ENCODE data around the gene USP10. TPM values are rescaled to one million over a fixed set of nuclear protein-coding genes. Genes with fewer than 3 reads are reported as not detected.

Gene USP10
- total RNA-seq, 1 donor from 2014 or later, result 111 TPM

DNA sequence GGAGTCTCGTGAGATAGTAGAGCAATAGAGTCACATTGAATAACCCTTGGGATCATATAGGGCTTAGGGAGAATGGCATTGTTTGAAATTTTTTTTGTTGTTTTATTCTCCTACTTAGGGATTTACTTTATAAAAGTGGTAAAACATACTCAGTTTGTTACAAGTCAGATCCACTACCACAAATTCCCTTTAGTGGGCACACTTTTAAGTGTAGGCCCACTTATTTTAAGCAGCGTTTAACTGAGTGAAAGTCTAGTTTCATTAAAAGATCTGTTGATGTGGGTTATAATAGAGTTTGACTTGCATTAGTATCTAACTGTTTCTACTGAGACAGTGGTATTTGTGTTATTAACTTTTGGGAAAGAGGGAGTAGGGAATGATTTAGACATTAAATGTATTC is 49.3 kb downstream of the USP10 start:
- intact Hi-C loops (cut with micrococcal nuclease), result no loop called here

DNA sequence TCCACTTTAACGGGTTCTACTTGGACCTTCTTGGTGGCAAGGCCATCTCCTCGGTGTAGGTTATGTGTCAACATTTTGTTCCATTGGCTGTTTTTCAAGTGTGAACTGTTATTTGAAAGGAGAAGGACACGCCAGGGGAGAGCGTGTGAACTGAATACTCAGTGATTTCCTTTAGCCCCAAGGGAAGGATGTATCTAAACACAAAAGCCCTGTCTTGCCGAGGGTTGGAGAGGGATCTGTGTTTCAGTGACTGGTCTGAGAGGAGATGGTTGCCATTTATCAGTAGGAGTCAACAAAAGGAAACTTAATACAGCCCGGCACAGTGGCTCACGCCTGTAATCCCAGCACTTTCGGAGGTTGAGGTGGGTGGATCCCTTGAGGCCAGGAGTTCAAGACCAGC is 50.0 kb downstream of the USP10 start:
- intact Hi-C loops (cut with micrococcal nuclease), result no loop called here

DNA sequence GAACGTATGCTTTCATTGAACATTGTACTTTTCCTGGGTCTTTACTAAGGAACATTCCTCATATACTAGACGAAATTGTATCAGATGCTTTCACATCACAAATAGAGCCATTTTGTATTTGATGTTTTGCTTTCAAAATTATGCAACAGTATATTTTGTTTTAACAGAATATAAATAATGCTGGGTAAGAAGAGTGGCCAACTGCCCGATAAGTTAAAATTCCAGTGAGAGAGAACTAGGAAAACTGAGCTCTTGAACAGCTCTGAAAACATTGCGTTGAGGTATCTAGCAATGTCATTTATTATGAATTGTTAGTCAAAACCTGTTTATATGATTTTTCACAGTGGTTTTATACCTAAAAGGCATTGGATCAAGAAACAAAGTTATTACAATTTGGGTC is 50.8 kb downstream of the USP10 start:
- intact Hi-C loops (cut with micrococcal nuclease), result no loop called here

DNA sequence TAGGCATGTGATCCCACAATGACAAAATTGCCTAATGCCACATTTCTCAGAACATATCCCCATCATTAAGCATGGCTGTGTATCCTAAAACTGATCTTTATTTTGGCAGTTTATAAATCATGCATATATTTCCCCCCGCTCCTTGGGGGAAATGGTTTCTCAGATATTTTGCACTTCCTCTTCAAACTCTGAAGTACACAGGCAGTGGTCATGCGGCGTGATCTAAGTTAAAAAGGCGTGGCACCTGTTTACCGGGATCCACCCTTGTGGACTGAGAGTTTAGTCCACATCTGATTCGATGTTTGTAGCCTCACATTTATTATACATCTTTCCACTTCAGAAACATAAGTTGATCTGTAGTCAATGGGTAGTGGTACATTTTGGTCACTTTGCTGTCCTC is 51.4 kb downstream of the USP10 start:
- intact Hi-C loops (cut with micrococcal nuclease), result no loop called here

DNA sequence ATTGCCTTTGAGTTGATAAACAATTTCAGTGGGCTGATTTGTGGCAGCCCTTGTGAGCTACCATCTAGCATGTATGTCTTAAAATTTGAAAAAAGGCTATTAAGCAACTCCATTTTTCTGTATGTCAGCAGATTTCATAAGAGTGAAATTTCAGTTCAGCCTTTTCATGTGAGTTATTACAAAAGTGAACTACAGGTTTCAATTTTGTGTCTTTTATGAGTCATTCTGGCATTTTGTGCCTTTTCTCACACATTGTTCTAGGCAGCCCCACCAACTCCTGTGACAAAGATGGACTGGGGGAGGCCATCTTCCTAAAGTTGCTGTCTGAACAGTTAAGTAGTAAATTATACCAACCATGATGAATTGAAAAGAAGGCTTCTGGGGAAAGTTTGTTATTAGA is 52.1 kb downstream of the USP10 start:
- intact Hi-C loops (cut with micrococcal nuclease), result no loop called here

DNA sequence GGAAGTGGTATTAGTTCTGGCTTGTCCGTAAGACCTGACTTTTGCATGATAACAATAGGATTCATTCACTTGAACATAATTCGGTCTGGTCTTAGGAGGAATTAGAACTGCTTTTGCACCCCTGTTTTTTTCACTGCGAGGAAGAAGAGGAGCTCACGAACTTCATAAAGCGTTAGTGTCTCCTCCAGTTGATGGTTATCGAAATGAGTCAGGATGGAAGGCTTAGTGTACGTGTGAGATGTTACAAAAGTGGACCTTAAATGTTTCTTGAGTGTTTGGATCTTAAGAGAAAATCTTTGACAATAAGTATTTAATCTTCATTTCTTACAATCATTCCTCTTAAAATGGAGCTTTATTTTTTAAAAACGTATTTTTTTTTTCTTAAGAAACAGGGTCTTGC is 52.8 kb downstream of the USP10 start:
- intact Hi-C loops (cut with micrococcal nuclease), result no loop called here

DNA sequence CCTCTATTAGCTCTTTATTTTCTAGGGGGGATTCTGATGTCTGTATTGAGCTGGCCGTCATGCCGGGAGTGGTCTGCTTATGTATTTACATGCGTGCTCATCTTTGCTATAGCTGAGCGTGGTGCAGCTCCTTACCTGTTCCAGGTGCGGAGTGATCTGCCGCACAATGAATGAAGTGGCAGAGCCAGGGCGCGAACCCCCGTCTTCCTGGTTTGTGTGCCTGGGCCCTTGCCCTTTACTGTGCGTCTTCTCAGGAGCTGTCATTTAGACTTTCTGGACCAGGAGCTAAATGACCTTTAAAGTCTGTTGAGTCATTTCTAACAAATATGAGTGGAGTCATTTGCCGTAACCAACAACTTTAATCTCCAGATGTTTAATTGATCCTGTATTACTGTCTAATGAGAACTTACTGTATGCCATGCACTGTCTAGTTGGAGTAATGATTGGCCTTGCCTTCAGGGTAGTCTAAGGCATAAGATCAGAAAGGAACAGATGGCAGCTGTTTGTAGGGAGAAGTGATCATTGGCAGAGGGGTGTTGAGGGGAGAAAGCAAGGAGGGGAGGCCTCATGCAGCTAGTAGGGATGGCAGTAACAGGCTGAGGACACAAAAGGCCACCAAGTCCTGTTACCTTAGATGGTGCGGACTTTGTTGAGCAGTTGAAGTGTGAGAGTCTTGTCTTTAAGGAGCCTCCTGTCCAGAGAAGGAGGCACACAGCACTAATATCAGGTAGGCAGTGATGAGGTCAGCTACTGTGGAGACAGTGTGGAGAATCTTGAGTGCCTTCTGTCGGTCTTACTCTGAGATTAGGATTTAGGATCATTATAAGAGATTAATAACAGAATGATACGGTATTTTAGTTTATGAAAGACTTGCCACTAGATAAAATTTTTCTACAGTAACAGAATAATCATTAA is 53.9 kb downstream of the USP10 start:
- intact Hi-C loops (cut with micrococcal nuclease), result loop anchor here (1.0 to 2.0 kb wide), 6 partner anchors 15 to 333 kb away; partner anchors contain the start of gene CRISPLD2

DNA sequence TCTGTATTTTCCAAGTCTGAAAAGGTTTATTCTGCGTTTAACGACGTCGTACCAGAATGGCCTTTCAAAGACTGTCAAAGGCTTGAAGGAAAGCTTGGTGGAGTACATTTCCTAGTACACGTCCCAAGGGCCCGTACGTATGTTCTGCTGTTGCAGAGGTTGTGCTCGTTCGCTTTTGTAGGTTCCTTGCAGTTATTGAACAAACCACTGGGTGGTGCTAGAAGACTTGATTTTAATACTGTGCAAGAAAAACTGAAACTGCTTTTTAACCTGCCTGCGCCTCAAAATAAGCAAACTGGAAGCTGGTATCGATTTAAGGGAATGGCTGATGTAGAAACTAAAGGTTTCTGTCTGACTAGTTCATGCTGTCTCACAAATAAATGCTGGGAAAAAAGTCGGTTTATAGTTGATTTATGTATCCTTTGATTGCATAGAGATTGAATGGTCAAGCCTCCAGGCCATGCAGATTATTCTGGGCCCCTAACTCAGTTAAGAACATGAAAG is 54.6 kb downstream of the USP10 start:
- intact Hi-C loops (cut with micrococcal nuclease), result loop anchor here (1.0 to 2.0 kb wide), 6 partner anchors 16 to 332 kb away; partner anchors contain the start of gene CRISPLD2

DNA sequence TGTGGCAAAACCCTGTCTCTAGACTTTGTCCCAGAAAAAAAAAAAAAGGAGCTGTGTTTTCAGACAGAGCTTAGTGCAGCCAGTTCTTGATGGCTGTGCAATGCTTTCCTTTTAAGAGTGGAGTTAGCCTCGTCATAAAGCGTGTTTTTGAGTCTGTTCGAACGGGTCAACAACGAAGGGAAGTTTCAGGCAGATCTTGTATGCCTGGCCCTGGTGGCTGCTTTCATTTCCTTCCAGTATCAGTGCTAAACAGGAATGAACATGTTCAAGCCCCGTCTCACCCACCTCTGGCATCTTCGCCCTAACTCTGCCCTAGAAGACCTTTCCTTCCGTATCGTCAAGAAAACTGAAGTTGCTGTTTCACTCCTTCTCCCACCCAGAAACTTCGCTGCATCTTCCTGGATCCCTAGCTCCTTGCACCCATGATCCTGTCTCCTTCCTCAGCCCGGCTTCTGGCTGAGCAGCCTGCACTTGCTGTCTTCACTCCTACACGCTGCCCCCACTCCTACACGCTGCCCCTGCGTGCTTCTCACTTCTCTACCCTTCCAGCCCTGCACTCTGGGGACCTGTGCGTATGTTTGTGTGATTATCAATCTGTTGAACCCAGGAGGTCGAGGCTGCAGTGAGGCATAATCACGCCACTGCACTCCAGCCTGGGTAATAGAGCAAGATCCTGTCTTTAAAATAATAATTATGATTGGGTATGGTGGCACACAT is 55.3 kb downstream of the USP10 start:
- intact Hi-C loops (cut with micrococcal nuclease), result loop anchor here (1.0 to 2.0 kb wide), 6 partner anchors 17 to 331 kb away; partner anchors contain the start of gene CRISPLD2

DNA sequence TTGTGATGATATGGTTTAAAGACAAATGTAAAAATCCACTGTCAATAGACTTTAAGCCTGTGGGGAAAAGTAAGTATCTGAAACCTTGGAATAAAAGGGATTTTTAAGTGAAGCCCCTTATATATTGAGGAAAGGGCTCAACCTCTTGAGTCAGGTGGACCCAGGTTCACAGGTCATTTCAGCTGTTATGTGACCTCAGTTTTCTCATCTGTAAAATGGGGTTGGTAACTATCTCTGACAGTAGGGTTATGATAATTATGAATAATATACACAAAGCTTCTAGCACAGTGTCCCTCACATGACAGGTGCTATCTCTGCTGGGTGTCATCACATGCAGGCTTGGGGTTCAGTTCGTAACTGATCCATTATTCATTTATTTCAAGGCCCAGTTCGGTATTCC is 57.0 kb downstream of the USP10 start:
- intact Hi-C loops (cut with micrococcal nuclease), result no loop called here

DNA sequence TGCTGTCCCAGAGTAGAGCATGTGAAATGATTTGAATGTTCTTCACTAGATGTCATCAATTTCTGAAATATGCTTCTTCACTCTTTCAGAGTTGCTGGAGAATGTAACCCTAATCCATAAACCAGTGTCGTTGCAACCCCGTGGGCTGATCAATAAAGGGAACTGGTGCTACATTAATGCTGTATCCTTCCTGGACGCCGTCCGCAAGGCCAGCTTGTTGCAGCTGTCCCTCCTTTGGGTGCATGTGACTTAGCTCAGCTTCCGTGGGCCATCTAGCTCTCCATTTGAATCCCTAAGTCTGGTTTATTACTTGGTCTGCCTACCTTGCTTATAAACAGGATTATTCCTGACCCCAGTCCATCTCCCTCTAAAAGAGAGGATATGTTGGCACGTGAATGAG is 58.8 kb downstream of the USP10 start:
- intact Hi-C loops (cut with micrococcal nuclease), result no loop called here

DNA sequence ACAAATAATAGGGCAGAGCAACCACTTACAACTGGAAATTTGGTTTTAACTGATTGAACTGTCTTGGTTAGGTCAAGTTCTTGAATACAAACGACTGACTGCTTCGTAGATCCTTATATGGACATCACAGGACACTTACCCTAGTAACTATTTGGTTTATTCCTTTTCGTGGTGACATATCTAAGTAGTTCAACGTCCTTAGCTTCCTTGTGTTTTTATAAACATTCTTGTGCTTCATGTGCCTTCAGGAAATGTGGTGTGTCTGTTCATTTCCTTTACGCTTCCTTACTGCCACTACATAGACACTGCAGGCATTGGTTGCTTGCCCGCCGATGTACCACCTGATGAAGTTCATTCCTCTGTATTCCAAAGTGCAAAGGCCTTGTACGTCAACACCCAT is 59.3 kb downstream of the USP10 start:
- intact Hi-C loops (cut with micrococcal nuclease), result no loop called here

DNA sequence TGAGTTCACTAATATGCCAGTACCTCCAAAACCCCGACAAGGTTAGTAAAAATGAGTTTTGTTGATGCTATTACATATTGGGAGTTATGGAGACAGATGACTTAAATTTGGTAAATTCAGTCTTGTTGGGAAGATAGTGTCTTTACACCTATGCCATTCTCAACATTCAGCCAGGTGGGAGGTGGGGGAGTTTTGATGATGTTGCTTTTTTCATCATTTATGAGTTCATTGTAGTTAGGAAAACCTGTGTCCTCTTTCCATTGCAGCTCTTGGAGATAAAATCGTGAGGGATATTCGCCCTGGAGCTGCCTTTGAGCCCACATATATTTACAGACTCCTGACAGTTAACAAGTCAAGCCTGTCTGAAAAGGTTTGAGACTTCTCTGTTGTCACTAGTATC is 60.1 kb downstream of the USP10 start:
- intact Hi-C loops (cut with micrococcal nuclease), result no loop called here

DNA sequence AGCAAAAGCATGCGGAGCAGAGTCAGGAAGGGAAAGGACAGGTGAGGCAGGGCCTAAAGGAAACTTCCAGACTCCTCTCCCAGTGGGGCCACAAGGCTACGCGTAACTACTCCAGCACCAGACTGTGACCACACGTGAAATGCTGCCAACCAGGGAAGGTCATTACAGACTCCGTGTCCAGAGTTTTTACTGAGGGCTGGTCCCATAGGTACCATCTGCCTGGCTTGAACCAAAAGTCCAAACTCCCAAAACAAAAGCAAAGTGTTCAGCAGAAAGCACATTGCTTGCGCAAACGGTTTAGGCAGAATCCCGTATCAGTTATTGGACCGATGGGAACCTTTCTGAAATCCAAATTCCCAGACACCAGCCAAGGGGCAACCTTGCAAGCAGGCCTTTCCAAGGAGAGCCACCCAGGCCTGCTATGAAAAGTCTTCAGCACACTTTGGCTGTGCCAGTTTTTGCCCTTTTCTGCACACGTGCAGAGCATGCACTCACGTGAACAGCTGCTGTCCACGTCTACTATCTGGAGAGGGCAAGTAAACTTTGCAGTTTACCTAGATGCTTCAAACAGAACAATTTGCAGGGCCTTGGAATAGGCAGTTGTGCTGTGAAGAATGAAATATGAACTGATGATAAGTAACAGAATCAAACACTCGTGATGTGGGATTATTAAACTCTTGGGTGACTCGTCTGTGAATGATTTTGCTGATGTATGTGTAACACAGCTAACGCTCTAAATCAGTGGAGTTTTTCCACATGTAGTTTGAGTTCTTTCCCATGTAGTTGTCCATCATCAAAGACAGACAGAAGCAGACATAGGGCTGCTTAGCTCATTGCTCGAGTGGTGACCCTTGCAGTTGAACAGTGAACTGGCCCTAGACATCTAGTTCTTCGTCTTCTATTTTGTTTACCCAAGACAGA is 61.9 kb downstream of the USP10 start:
- intact Hi-C loops (cut with micrococcal nuclease), result no loop called here

DNA sequence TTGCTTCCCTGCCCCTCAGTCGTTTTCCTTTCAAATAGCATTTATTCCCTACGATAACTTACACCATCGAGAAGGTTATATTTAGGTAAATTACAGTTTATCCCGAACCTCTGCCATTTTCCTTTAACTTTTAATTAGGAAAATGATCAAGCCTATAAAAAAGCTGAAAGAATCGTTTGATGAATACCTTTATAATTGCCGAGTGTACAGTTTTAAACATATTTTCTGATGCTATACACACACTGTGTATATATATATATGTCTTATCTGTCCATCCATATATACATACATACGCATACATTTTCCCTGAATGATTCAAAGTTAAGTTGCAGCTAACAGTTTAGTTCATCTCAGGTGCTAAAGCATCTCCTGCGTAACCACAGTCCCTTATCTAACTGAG is 63.4 kb downstream of the USP10 start:
- intact Hi-C loops (cut with micrococcal nuclease), result no loop called here

DNA sequence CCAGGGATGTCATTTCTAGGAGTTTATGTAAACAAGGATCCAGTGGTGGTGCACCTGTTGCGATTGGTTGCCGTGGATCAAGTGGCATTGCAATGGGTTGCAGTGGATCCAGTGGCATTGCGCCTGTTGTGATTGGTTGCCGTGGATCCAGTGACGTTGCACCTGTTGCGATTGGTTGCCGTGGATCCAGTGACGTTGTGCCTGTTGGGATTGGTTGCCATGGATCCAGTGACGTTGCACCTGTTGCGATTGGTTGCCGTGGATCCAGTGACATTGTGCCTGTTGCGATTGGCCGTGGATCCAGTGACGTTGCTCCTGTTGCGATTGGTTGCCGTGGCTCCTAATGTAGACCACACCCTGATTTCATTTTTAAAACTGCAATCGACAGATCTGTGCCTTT is 63.8 kb downstream of the USP10 start:
- intact Hi-C loops (cut with micrococcal nuclease), result no loop called here

DNA sequence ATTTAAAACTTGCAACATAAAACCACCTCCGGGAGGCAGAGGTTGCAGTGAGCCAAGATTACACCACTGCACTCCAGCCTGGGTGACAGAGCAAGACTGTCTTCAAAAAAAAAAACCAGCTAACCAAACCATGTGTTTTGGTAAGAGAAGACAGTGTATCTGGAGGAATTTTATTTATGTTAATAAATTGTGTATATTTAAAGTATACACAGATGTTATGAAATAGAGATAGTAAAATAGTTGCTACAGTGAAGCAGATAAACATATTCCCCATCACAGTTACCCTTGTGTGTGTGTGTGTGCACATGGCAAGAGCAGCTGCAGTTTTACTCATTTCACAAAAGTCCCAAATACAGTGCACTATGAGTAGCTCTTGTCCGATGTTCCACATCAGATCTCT is 65.2 kb downstream of the USP10 start:
- intact Hi-C loops (cut with micrococcal nuclease), result loop anchor here (5.0 kb wide), 1 partner anchor 47 kb away; no protein-coding TSS in a partner anchor

DNA sequence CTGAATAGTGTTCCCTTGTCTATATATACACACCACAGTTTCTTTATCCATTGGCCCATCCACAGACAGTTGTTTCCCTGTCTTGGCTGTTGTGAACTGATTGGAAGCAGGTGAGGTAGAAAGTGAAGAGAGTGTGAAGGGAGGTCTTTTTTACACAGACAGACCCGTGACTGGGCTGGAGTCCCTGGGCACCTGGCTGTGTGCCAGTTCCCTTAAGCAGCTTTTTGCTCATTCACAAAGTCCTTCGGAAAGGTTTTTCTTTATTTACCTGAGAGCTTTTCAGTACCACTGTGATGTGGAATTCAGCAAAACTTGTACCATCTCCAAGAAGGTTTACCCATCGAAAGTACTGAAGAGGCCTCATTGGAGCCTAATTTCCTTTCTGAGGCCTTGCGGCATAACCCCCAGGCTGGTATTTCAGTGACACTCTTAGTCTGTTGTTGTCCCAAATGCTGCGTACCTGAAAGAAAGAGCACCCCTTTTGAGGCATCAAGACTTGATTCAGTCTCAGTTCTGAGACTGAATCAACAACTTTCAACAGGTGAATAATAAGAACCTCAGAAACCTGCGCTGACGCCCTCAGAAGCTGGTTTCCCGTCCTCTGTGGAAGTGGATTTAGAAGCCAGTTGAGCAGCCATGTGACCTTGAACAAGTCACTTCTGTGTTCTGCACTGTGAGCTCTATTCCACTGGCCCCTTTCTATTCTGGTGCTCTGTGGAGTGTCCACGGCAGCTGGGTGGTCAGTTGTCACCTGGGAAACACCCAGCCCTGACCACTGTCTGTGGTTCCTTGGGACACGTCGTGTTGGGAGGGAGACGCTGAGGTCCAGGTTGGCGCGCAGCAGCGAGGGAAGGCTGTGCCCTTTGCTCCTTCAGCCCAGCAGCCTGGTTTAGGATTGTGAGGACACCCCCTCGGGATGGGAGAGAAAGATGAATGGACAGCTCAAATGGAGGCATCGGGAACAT is 66.1 kb downstream of the USP10 start:
- intact Hi-C loops (cut with micrococcal nuclease), result loop anchor here (5.0 kb wide), 1 partner anchor 46 kb away; no protein-coding TSS in a partner anchor

DNA sequence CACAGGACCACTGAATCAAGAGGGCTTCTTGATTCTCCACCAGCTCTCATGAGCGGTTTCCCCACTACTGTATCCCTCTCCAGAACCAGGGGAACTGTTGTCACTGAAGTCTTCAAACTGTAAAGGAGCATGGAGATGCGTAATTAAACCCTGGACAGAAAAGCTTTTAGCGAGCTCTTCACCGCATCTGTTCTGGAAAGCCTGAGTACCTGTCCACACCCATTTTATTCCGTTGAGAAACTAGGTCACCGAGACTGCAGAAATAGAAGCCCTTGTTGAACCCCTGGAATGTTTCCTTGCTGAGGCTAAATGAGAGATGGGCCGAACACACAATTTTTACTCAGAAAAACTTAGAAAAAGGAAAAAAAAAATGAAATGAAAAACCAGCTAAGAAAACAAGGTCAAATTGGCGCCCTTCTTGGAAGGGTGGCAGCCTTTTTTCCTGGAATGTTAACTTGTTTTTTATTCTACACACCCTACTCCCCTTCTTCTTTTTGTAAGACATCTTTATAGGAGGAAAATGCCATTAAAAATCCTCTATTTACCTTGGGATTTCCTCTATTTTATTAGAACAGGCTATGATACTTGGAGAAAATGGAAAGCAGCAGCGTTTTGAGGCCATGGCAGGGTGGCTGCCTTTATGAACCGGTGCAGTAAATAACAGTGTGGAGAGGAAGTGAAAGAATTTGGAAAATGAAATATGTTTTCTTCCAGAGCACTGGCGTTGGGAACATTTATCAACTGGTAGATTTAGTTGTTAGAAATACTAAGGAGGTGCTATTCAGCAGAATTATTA is 67.4 kb downstream of the USP10 start:
- intact Hi-C loops (cut with micrococcal nuclease), result loop anchor here (5.0 kb wide), 1 partner anchor 45 kb away; no protein-coding TSS in a partner anchor
